Activated CD4-positive, alpha-beta T cell treated with anti-CD3 and anti-CD28 coated beads, Interleukin-2, amount 10 ng/mL, durations not matched to agents 7 days and 5 days (primary cell): ENCODE results near the gene PALM2AKAP2. TPM values are rescaled to one million over a fixed set of nuclear protein-coding genes. Genes with fewer than 3 reads are reported as not detected.

ENCODE experiments used
- CTCF ChIA-PET: fragments of 350-600 bp; sonication (Branson Sonifier 250); formaldehyde crosslinking; loops from one replicate; lab custom pipeline; 2021; ENCODE audit warnings: antibody characterized with exemption; lab: Charles Lee
- POLR2A ChIA-PET: fragments of 350-600 bp; sonication (Branson Sonifier 250); formaldehyde crosslinking; loops from one replicate; lab custom pipeline; 2021; ENCODE audit warnings: antibody characterized with exemption; lab: Charles Lee
- DNase-seq: peaks from one replicate; pipeline ENCODE4 v3.0.0-alpha.2; 2020
- H3K27ac Mint-ChIP-seq: one replicate; pipeline ENCODE4 v1.8.0; 2021; ENCODE audit warnings: mild to moderate bottlenecking, moderate library complexity, mixed read lengths
- H3K27me3 Mint-ChIP-seq: one replicate; pipeline ENCODE4 v1.8.0; 2021; ENCODE audit warnings: mixed read lengths
- H3K36me3 Mint-ChIP-seq: one replicate; pipeline ENCODE4 v1.8.0; 2021; ENCODE audit warnings: low read depth, mixed read lengths
- H3K4me1 Mint-ChIP-seq: one replicate; pipeline ENCODE4 v1.8.0; 2021; ENCODE audit warnings: mixed read lengths
- H3K4me3 Mint-ChIP-seq: one replicate; pipeline ENCODE4 v1.8.0; 2021; ENCODE audit warnings: mild to moderate bottlenecking, moderate library complexity, mixed read lengths
- H3K9me3 Mint-ChIP-seq: one replicate; pipeline ENCODE4 v1.8.0; 2021; ENCODE audit warnings: mixed read lengths
- total RNA-seq, 2 experiments: library from RNA; stranded (reverse); gene quantifications; one replicate each; pipeline ENCODE4 v1.2.3, GENCODE V29; 2021

Gene PALM2AKAP2
- total RNA-seq, 2 experiments from 2014 or later = 0.19 TPM; not detected in 1

DNA sequence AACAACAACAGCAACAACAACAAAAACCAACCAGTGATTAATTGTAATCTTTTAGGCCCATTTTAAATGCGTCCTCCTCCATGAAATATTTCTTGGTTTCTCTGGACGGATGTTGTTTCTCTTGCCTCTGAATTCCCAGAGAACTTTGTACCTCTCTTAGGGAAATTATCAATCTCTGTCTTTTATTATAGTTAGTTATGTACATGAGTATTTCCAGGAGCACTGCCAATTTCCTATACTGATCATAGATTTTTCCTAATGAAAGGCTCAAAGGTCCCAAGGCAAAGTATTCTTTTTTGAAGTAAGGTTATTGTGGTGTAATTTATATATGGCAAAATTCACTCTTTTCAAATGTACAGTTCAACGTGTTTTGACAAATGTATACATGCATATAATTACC, 20.4 kb upstream of the PALM2AKAP2 start:
- no peak for DNase-seq
- no peak overlapping the region for H3K27ac Mint-ChIP-seq
- CTCF ChIA-PET = no interaction called here
- no peaks in the 10 kb centered on the region for H3K36me3 Mint-ChIP-seq
- peaks cover 24% of the 10 kb centered on the region for H3K27me3 Mint-ChIP-seq
- no peaks in the 10 kb centered on the region for H3K4me1 Mint-ChIP-seq
- POLR2A ChIA-PET = no interaction called here
- H3K9me3 Mint-ChIP-seq = no peaks in the 10 kb centered on the region
- H3K4me3 Mint-ChIP-seq = no peak overlapping the region

DNA sequence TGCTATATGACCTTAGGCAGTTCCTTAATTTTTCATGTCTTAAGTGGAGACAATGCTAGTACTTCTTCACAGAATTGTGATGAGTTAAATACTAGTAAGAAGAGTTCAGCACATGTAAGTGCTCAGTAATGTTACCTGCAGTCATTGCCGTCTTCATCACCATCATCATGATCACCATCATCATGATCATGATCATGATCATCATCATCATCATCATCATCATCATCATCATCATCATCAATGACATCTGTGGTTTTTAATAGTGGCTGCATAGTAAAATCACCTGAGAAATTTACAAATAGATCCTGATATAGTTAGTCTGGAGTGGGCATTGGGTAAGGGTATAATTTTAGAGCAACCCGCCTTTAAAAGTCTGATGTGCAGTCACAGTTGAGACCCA, 14.7 kb upstream of the PALM2AKAP2 start:
- Mint-ChIP-seq H3K9me3 (no peaks in the 10 kb centered on the region), H3K27ac (no peak overlapping the region), H3K4me1 (no peaks in the 10 kb centered on the region), H3K27me3 (peaks cover 7% of the 10 kb centered on the region), H3K36me3 (no peaks in the 10 kb centered on the region), H3K4me3 (no peak overlapping the region)
- DNase-seq = no peak
- ChIA-PET CTCF (no interaction called here), POLR2A (no interaction called here)

DNA sequence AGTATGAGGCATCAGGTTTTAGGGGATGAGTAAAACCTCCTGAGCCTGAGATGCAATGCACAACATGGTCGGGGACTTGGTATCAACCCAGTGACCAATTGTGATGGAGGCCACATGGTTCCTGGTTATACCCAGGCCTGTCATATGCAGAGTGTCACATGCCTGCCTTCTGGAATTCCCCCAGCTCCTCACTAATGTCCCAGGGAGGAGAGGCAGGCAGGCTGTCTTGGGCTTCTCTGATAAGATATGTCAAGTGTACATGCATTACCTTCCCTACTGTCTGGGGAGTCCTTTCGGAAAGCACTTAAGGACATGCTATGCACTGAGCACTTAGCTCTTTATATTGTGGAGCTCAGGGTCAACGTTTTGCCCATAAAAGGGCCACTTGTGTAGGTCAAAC, 14.2 kb upstream of the PALM2AKAP2 start:
- H3K4me3 Mint-ChIP-seq = no peak overlapping the region
- ChIA-PET CTCF (no interaction called here), POLR2A (no interaction called here)
- no peak overlapping the region for H3K27ac Mint-ChIP-seq
- no peaks in the 10 kb centered on the region for H3K4me1 Mint-ChIP-seq
- no peak for DNase-seq
- no peaks in the 10 kb centered on the region for H3K36me3 Mint-ChIP-seq
- peaks cover 8% of the 10 kb centered on the region for H3K27me3 Mint-ChIP-seq
- no peaks in the 10 kb centered on the region for H3K9me3 Mint-ChIP-seq

DNA sequence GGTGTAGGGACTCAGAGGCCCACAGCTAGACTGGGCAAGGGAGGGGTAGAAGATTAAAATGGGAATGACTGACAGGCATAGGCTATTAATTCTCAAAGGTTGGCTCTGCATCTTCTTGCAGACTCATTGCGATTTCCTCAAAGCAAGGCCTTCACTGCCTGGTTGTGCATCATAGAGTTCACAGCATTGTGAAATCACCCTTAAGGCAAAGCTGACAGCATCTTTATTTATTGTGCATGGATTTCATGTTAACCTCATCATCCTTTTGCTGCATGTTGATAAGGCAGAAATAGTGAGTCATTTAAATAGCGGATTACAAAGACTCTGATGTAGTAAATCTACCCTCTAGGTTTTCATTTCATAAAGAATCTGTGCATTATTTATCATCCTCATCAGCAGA, 13.6 kb upstream of the PALM2AKAP2 start:
- Mint-ChIP-seq H3K4me3 (no peak overlapping the region), H3K27me3 (peaks cover 13% of the 10 kb centered on the region), H3K4me1 (no peaks in the 10 kb centered on the region), H3K9me3 (no peaks in the 10 kb centered on the region), H3K36me3 (no peaks in the 10 kb centered on the region), H3K27ac (no peak overlapping the region)
- POLR2A ChIA-PET = no interaction called here
- no peak for DNase-seq
- CTCF ChIA-PET = no interaction called here

DNA sequence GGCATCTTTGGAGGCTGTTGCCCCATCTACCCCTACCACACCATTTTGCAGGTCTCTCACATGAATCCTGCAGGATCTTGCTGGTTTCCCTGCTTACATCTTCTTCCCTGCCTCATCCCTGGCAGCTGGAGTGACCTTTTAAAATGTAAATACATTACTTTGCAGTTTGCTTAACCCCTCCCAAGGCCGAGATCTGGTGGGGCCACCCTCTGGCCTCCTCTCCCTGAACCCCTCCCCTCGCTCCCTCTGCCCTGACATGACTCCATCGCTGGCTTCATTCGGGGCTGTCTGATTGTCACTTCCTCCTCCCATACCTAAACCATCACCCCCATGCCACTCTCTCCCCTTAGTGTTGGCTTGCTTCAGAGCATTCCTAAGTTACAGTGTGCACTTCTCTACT, 12.6 kb upstream of the PALM2AKAP2 start:
- peaks cover 19% of the 10 kb centered on the region for H3K27me3 Mint-ChIP-seq
- no peak for DNase-seq
- H3K4me1 Mint-ChIP-seq = no peaks in the 10 kb centered on the region
- H3K4me3 Mint-ChIP-seq = no peak overlapping the region
- no peak overlapping the region for H3K27ac Mint-ChIP-seq
- CTCF ChIA-PET = no interaction called here
- H3K36me3 Mint-ChIP-seq = no peaks in the 10 kb centered on the region
- no peaks in the 10 kb centered on the region for H3K9me3 Mint-ChIP-seq
- POLR2A ChIA-PET = no interaction called here

DNA sequence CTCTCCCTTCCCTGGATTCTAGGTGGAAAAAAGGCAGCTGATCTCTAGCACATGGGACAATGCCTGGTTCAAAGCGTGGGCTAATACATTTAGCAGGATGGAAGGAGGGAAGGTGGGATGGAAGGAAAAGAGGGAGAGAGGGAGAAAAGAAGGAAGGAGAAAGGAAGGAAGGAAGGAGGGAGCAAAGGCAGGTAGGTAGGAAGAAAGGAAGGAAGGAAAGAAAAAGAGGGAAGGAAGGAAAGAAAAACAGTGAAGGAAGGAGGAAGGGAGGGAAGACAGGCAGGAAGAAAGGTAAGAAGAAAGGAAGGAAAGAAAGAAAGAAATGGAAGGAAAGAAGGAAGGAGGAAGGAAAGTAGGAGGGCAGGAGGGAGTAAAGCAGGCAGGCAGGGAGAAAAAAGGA, 12.2 kb upstream of the PALM2AKAP2 start:
- H3K36me3 Mint-ChIP-seq = no peaks in the 10 kb centered on the region
- H3K9me3 Mint-ChIP-seq = no peaks in the 10 kb centered on the region
- POLR2A ChIA-PET = no interaction called here
- CTCF ChIA-PET = no interaction called here
- DNase-seq = no peak
- H3K4me3 Mint-ChIP-seq = no peak overlapping the region
- no peak overlapping the region for H3K27ac Mint-ChIP-seq
- peaks cover 19% of the 10 kb centered on the region for H3K27me3 Mint-ChIP-seq
- no peaks in the 10 kb centered on the region for H3K4me1 Mint-ChIP-seq

DNA sequence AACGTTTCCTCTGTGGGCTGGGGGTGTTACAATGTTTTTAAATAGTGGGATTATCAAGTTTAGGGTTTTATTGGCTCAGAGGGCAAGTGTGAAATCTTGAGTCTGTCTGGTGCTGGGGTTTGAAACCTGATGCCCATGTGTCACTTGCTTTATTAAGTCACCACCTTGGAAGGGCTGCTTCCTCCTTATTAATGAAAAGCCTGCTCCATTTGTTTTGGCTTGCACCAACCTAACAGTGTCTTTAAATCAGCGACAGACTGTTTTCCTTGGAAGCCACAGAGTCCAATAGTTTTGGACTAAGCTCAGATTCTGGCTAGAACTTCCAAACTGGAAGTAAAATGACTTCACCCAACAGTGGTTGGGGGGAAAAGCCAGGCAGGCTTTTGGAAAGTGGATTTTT, 10.7 kb upstream of the PALM2AKAP2 start:
- no peak overlapping the region for H3K27ac Mint-ChIP-seq
- no peaks in the 10 kb centered on the region for H3K9me3 Mint-ChIP-seq
- ChIA-PET CTCF (no interaction called here), POLR2A (no interaction called here)
- peaks cover 25% of the 10 kb centered on the region for H3K27me3 Mint-ChIP-seq
- DNase-seq = no peak
- no peaks in the 10 kb centered on the region for H3K36me3 Mint-ChIP-seq
- no peaks in the 10 kb centered on the region for H3K4me1 Mint-ChIP-seq
- H3K4me3 Mint-ChIP-seq = no peak overlapping the region

- POLR2A ChIA-PET = no interaction called here
- H3K27ac Mint-ChIP-seq = no peak overlapping the region
These were observed 9.9 kb upstream of the PALM2AKAP2 start for GRCh38 chr9:109770101-109770500.

DNA sequence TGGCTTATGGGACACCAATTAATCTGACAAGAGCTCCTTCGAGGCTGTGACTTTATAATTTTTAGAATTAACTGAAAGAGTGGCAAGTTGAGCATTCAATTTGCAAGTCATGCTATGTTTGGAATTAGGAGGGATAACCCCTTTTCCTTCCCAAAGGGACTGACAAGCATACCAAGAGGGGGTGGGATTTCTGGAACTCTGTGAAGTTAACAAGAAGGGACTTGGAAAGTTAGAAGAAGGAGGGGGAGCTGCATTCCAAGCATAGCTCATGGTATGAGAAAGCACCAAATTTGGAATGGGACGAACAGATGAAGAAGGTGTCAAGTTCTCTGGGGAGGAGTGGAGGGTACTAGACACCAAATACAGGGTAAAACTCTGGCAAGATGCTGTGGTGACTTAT, 8.9 kb upstream of the PALM2AKAP2 start:
- ChIA-PET POLR2A (no interaction called here), CTCF (no interaction called here)
- H3K27me3 Mint-ChIP-seq = peaks cover 33% of the 10 kb centered on the region
- H3K9me3 Mint-ChIP-seq = no peaks in the 10 kb centered on the region
- no peak overlapping the region for H3K4me3 Mint-ChIP-seq
- H3K36me3 Mint-ChIP-seq = no peaks in the 10 kb centered on the region
- no peak overlapping the region for H3K27ac Mint-ChIP-seq
- no peak for DNase-seq
- H3K4me1 Mint-ChIP-seq = no peaks in the 10 kb centered on the region

More at GRCh38 chr9:109770101-109770500, 9.9 kb upstream of the PALM2AKAP2 start:
- no peak for DNase-seq
- Mint-ChIP-seq H3K4me3 (no peak overlapping the region), H3K4me1 (no peaks in the 10 kb centered on the region), H3K27me3 (peaks cover 29% of the 10 kb centered on the region), H3K36me3 (no peaks in the 10 kb centered on the region), H3K9me3 (no peaks in the 10 kb centered on the region)
- CTCF ChIA-PET = no interaction called here

GRCh38 chr9:109771796-109772531, 8.0 kb upstream of the PALM2AKAP2 start:
- DNase-seq = no peak
- POLR2A ChIA-PET = interaction anchor here (0.6 kb wide), 1 partner anchor 197 kb away, joined by 3 read pairs; no protein-coding TSS in a partner anchor

DNA sequence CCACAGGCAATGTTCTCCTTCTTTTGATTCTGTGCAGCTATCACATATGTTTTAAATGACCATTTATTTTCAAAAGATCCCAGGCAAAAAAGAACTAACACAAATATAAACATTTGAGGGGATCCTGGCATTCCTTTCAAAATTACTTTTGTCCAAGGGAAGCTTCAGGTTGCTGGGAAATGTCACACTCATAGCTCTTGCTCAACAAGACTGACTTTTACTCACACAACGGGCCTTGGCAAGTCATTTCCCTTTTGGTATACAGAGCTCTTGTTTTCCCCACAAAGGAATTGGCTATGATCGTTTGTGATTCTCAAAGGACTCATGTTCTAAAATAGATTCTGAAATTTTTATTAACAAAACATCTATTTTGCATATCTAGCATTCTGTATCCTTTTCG, 4.5 kb upstream of the PALM2AKAP2 start:
- no peak overlapping the region for H3K27ac Mint-ChIP-seq
- peaks cover 55% of the 10 kb centered on the region for H3K27me3 Mint-ChIP-seq
- no peak overlapping the region for H3K4me3 Mint-ChIP-seq
- ChIA-PET POLR2A (no interaction called here), CTCF (no interaction called here)
- H3K4me1 Mint-ChIP-seq = peaks cover 1% of the 10 kb centered on the region
- no peaks in the 10 kb centered on the region for H3K9me3 Mint-ChIP-seq
- DNase-seq = no peak
- no peaks in the 10 kb centered on the region for H3K36me3 Mint-ChIP-seq

More at GRCh38 chr9:109771796-109772531, 8.0 kb upstream of the PALM2AKAP2 start:
- Mint-ChIP-seq H3K27me3 (peaks cover 40% of the 10 kb centered on the region), H3K9me3 (no peaks in the 10 kb centered on the region), H3K4me1 (no peaks in the 10 kb centered on the region), H3K27ac (no peak overlapping the region), H3K36me3 (no peaks in the 10 kb centered on the region), H3K4me3 (no peak overlapping the region)
- CTCF ChIA-PET = no interaction called here

DNA sequence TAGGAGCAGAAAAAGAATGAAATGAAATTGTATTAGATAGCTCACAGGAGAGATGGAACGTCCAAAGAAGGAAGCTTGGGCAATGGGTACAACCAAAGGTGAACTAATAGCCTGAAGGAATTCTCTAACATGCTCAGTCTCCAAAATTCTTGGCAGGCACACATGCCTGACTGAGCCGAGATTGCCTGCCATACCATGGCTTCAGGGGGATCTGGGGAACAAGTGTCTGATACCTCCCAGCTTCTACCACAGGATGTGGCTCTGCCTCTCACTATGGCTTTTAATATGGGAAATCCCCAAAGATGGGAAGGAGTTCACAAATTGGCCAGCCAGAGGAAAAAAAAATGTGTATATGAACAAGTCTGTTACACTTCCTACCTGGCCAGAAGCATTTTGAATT, 3.6 kb upstream of the PALM2AKAP2 start:
- ChIA-PET POLR2A (no interaction called here), CTCF (no interaction called here)
- H3K36me3 Mint-ChIP-seq = no peaks in the 10 kb centered on the region
- no peak overlapping the region for H3K27ac Mint-ChIP-seq
- H3K4me1 Mint-ChIP-seq = peaks cover 2% of the 10 kb centered on the region
- H3K27me3 Mint-ChIP-seq = peaks cover 57% of the 10 kb centered on the region
- no peak overlapping the region for H3K4me3 Mint-ChIP-seq
- no peaks in the 10 kb centered on the region for H3K9me3 Mint-ChIP-seq
- no peak for DNase-seq

DNA sequence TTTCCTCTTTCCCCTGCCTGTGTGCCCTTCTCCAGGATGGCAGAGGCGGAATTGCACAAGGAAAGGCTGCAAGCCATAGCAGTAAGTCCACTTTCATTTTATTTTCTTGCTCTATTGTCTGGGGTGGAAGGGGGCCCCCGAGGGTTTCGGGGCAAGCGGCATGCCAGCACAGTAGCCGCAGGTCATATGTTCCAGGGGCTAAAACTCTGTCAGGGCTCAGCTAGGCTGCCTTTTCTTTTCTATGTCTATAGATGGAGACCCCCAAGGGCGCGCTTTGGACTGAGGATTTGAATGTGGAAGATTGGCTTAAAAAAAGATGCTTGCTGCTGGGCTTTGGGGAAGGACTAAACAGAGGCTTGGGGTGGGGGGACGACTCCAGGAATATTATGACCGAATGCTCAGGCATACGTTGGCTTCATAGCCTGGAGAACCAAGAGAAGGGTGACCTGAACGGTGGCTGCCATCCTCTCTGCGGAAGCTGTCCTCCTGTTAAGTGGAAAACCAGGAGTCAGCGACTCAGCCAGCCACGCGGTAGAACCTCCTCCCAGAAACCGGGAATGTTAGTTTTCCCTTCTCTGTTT, 545 bp downstream of the PALM2AKAP2 start:
- no peak overlapping the region for H3K4me3 Mint-ChIP-seq

GRCh38 chr9:109781086-109781485, 1.1 kb downstream of the PALM2AKAP2 start:
- peaks cover 53% of the 10 kb centered on the region for H3K27me3 Mint-ChIP-seq
- no peaks in the 10 kb centered on the region for H3K9me3 Mint-ChIP-seq
- H3K4me3 Mint-ChIP-seq = no peak overlapping the region
- no peak for DNase-seq
- no peaks in the 10 kb centered on the region for H3K36me3 Mint-ChIP-seq
- ChIA-PET CTCF (no interaction called here), POLR2A (no interaction called here)
- H3K27ac Mint-ChIP-seq = no peak overlapping the region
- peaks cover 2% of the 10 kb centered on the region for H3K4me1 Mint-ChIP-seq

More for the DNA sequence above, 545 bp downstream of the PALM2AKAP2 start:
- no peaks in the 10 kb centered on the region for H3K9me3 Mint-ChIP-seq
- H3K36me3 Mint-ChIP-seq = no peaks in the 10 kb centered on the region
- ChIA-PET CTCF (no interaction called here), POLR2A (no interaction called here)
- DNase-seq = no peak
- no peak overlapping the region for H3K27ac Mint-ChIP-seq
- H3K4me1 Mint-ChIP-seq = peaks cover 2% of the 10 kb centered on the region
- peaks cover 53% of the 10 kb centered on the region for H3K27me3 Mint-ChIP-seq
